GM18526 (cell line): ENCODE data around the gene PAIP1.
A peak's percentile ranks its signal among the peaks of the same experiment; 100 is the strongest.

ENCODE experiments used
- POLR2A ChIP-seq: IDR thresholded peaks from 3 replicates; pipeline ENCODE4 v1.6.1; 2011; ENCODE audit not compliant: insufficient read length; ENCODE audit errors: extremely low read depth

PAIP1 gene

GRCh38 chr5:43556857-43557542, at the start of gene PAIP1:
Gene PAIP1 (minus strand): TSS chr5:43557077. CDS start chr5:43556846, 231 bp downstream.
- peak; percentile 70 for TF ChIP-seq POLR2A

GRCh38 chr5:43606351-43606750, 49.5 kb upstream of the PAIP1 start:
- TF ChIP-seq POLR2A = no peak

- TF ChIP-seq POLR2A = no peak
These were observed 47.8 kb upstream of the PAIP1 start for GRCh38 chr5:43604699-43605098.

GRCh38 chr5:43603344-43604217, 46.7 kb upstream of the PAIP1 start:
- TF ChIP-seq POLR2A = peak; percentile 80

- peak; percentile 66 for TF ChIP-seq POLR2A
These were observed 45.8 kb upstream of the PAIP1 start, which contains the start of gene NNT for GRCh38 chr5:43602461-43603343. Gene NNT (plus strand): TSS chr5:43603180. CDS start chr5:43609196, 6,016 bp downstream.

- TF ChIP-seq POLR2A = no peak
These were observed 44.8 kb upstream of the PAIP1 start for GRCh38 chr5:43601454-43602260.

GRCh38 chr5:43592363-43592762, 35.5 kb upstream of the PAIP1 start:
- TF ChIP-seq POLR2A = no peak

- TF ChIP-seq POLR2A = no peak
These were observed 33.8 kb upstream of the PAIP1 start for GRCh38 chr5:43590700-43591099.

- TF ChIP-seq POLR2A = no peak
These were observed 32.4 kb upstream of the PAIP1 start for GRCh38 chr5:43589310-43589709.

- TF ChIP-seq POLR2A = no peak
These were observed 32.0 kb upstream of the PAIP1 start for GRCh38 chr5:43588842-43589241.

GRCh38 chr5:43584166-43584699, 27.4 kb upstream of the PAIP1 start:
- no peak for TF ChIP-seq POLR2A

- TF ChIP-seq POLR2A = no peak
These were observed 26.8 kb upstream of the PAIP1 start for GRCh38 chr5:43583724-43584123.

- TF ChIP-seq POLR2A = no peak
These were observed 25.5 kb upstream of the PAIP1 start for GRCh38 chr5:43582082-43583005.
